SH-SY5Y (cell line): ENCODE measurements around the gene METTL2A.
"Not testable (repeated sequence)": the region's sequence is repeated elsewhere in the genome, so short reads cannot be mapped to it uniquely, and the experiment has no call there.

Experiments
- GATA2 ChIP-seq: IDR thresholded peaks from 2 replicates; pipeline ENCODE4 v1.6.1; 2011; ENCODE audit warnings: mild to moderate bottlenecking, low read depth, low read length
- GATA3 ChIP-seq: IDR thresholded peaks from 2 replicates; pipeline ENCODE4 v1.6.1; 2011; ENCODE audit warnings: low read depth, mild to moderate bottlenecking, low read length, moderate library complexity

GRCh38 chr17:62423647-62424461 is at the start of gene METTL2A:
- not testable (repeated sequence) for TF ChIP-seq GATA3, GATA2
